Measurements from ENCODE around the gene UNC80. TPM values are rescaled to one million over a fixed set of nuclear protein-coding genes. Genes with fewer than 3 reads are reported as not detected.

UNC80 gene
- total RNA-seq, 1 experiment from 2014 or later, result not detected

- Histone ChIP-seq H3K9me2 (ENCODE audit: insufficient read depth) (no peaks in the 10 kb centered on the region), H2AFZ (no peak overlapping the region), H3K36me3 (ENCODE audit: low read depth) (no peaks in the 10 kb centered on the region), H3K79me2 (ENCODE audit: low read depth) (no peaks in the 10 kb centered on the region), H3K4me2 (no peak overlapping the region), H4K20me1 (ENCODE audit: insufficient read depth) (no peaks in the 10 kb centered on the region), H3F3A (ENCODE audit: insufficient read depth, low read depth) (no peaks in the 10 kb centered on the region), H3K27ac (no peak overlapping the region), H3K27me3 (ENCODE audit: insufficient read depth, low read depth) (no peaks in the 10 kb centered on the region), H3K9me3 (ENCODE audit: insufficient read depth, low read depth) (no peaks in the 10 kb centered on the region), H3K4me1 (replicated peaks; ENCODE audit: insufficient read depth) (peaks cover 6% of the 10 kb centered on the region; the same call in 1 of the 2 replicates), H3K4me3 (no peak overlapping the region)
- no peak for TF ChIP-seq EZH2 (IDR thresholded peaks at IDR 0.05; ENCODE audit: low read depth)
- no peak for TF ChIP-seq CTCF (conservative IDR thresholded peaks at IDR 0.05)
- DNase-seq, result no peak
- ChIA-PET CTCF (no interaction called here), POLR2A (ENCODE audit: unreplicated experiment) (no interaction called here)
- intact Hi-C loops (cut with micrococcal nuclease; ENCODE audit: unreplicated experiment), result no loop called here
- no TSS peak for BruUV-seq (replicated peaks)
These were observed 107.1 kb downstream of the UNC80 start for GRCh38 chr2:209878701-209879100.

GRCh38 chr2:209900638-209901037, 129.0 kb downstream of the UNC80 start:
- Histone ChIP-seq H3K79me2 (ENCODE audit: low read depth) (no peaks in the 10 kb centered on the region), H3F3A (ENCODE audit: insufficient read depth, low read depth) (no peaks in the 10 kb centered on the region), H3K4me3 (no peak overlapping the region), H2AFZ (0 out of 2 replicates have a peak overlapping the region, but pooled peaks have one; percentile 48), H3K36me3 (ENCODE audit: low read depth) (no peaks in the 10 kb centered on the region), H3K27ac (no peak overlapping the region), H3K9me2 (ENCODE audit: insufficient read depth) (no peaks in the 10 kb centered on the region), H4K20me1 (ENCODE audit: insufficient read depth) (no peaks in the 10 kb centered on the region), H3K4me1 (replicated peaks; ENCODE audit: insufficient read depth) (no peaks in the 10 kb centered on the region), H3K27me3 (ENCODE audit: insufficient read depth, low read depth) (no peaks in the 10 kb centered on the region), H3K4me2 (no peak overlapping the region), H3K9me3 (ENCODE audit: insufficient read depth, low read depth) (no peaks in the 10 kb centered on the region)
- no TSS peak for BruUV-seq (replicated peaks)
- ChIA-PET POLR2A (ENCODE audit: unreplicated experiment) (no interaction called here), CTCF (no interaction called here)
- DNase-seq, result no peak
- no peak for TF ChIP-seq EZH2 (IDR thresholded peaks at IDR 0.05; ENCODE audit: low read depth)
- TF ChIP-seq CTCF (conservative IDR thresholded peaks at IDR 0.05), result no peak
- intact Hi-C loops (cut with micrococcal nuclease; ENCODE audit: unreplicated experiment), result no loop called here

GRCh38 chr2:209901172-209901571, 129.5 kb downstream of the UNC80 start:
- BruUV-seq (replicated peaks), result no TSS peak
- H3F3A ChIP-seq (ENCODE audit: insufficient read depth, low read depth), result no peaks in the 10 kb centered on the region
- ChIA-PET CTCF (no interaction called here), POLR2A (ENCODE audit: unreplicated experiment) (no interaction called here)
- no peak for DNase-seq
- TF ChIP-seq CTCF (conservative IDR thresholded peaks at IDR 0.05) (no peak), EZH2 (IDR thresholded peaks at IDR 0.05; ENCODE audit: low read depth) (no peak)
- no peaks in the 10 kb centered on the region for H3K9me3 ChIP-seq (ENCODE audit: insufficient read depth, low read depth)
- intact Hi-C loops (cut with micrococcal nuclease; ENCODE audit: unreplicated experiment), result no loop called here
- H3K4me2 ChIP-seq, result no peak overlapping the region
- H3K27me3 ChIP-seq (ENCODE audit: insufficient read depth, low read depth), result no peaks in the 10 kb centered on the region
- no peak overlapping the region for H3K27ac ChIP-seq
- no peak overlapping the region for H3K4me3 ChIP-seq
- no peaks in the 10 kb centered on the region for H4K20me1 ChIP-seq (ENCODE audit: insufficient read depth)
- no peaks in the 10 kb centered on the region for H3K36me3 ChIP-seq (ENCODE audit: low read depth)
- H3K79me2 ChIP-seq (ENCODE audit: low read depth), result no peaks in the 10 kb centered on the region
- no peaks in the 10 kb centered on the region for H3K9me2 ChIP-seq (ENCODE audit: insufficient read depth)
- H2AFZ ChIP-seq, result no peak overlapping the region
- H3K4me1 ChIP-seq (replicated peaks; ENCODE audit: insufficient read depth), result no peaks in the 10 kb centered on the region

Data from PC-9 (cell line).